ENCODE results near the gene AQP2.

AQP2 gene

GRCh38 chr12:49932533-49933130, 17.9 kb upstream of the AQP2 start:
- no peak overlapping the region for H3K27ac ChIP-seq (ENCODE audit: low read length)
- H3K27me3 ChIP-seq (ENCODE audit: insufficient read depth, low read length), result 0 out of 2 replicates have a peak, but pooled peaks cover 7% of the 10 kb centered on the region
- H3K4me1 ChIP-seq (ENCODE audit: insufficient read depth, low read length), result no peaks in the 10 kb centered on the region
- no peak overlapping the region for H3K4me3 ChIP-seq (ENCODE audit: low read length)
- no peaks in the 10 kb centered on the region for H3K9me3 ChIP-seq (ENCODE audit: insufficient read depth, low read depth, low read length)
- no peak overlapping the region for H3K9ac ChIP-seq (ENCODE audit: low read depth, low read length)
- no peaks in the 10 kb centered on the region for H3K36me3 ChIP-seq (ENCODE audit: insufficient read depth, low read depth, low read length)

GRCh38 chr12:49933796-49934195, 16.7 kb upstream of the AQP2 start:
- Histone ChIP-seq H3K36me3 (ENCODE audit: insufficient read depth, low read depth, low read length) (no peaks in the 10 kb centered on the region), H3K27me3 (ENCODE audit: insufficient read depth, low read length) (0 out of 2 replicates have a peak, but pooled peaks cover 7% of the 10 kb centered on the region), H3K4me1 (ENCODE audit: insufficient read depth, low read length) (no peaks in the 10 kb centered on the region), H3K9ac (ENCODE audit: low read depth, low read length) (no peak overlapping the region), H3K9me3 (ENCODE audit: insufficient read depth, low read depth, low read length) (no peaks in the 10 kb centered on the region), H3K4me3 (ENCODE audit: low read length) (no peak overlapping the region), H3K27ac (ENCODE audit: low read length) (no peak overlapping the region)

- no peak overlapping the region for H3K27ac ChIP-seq (ENCODE audit: low read length)
- no peaks in the 10 kb centered on the region for H3K4me1 ChIP-seq (ENCODE audit: insufficient read depth, low read length)
- 0 out of 2 replicates have a peak, but pooled peaks cover 2% of the 10 kb centered on the region for H3K27me3 ChIP-seq (ENCODE audit: insufficient read depth, low read length)
- no peak overlapping the region for H3K9ac ChIP-seq (ENCODE audit: low read depth, low read length)
- H3K36me3 ChIP-seq (ENCODE audit: insufficient read depth, low read depth, low read length), result no peaks in the 10 kb centered on the region
- no peaks in the 10 kb centered on the region for H3K9me3 ChIP-seq (ENCODE audit: insufficient read depth, low read depth, low read length)
- H3K4me3 ChIP-seq (ENCODE audit: low read length), result no peak overlapping the region
These were observed 16.0 kb upstream of the AQP2 start for GRCh38 chr12:49934505-49934904.

GRCh38 chr12:49936925-49937324, 13.6 kb upstream of the AQP2 start:
- Histone ChIP-seq H3K27me3 (ENCODE audit: insufficient read depth, low read length) (no peaks in the 10 kb centered on the region), H3K36me3 (ENCODE audit: insufficient read depth, low read depth, low read length) (no peaks in the 10 kb centered on the region), H3K9me3 (ENCODE audit: insufficient read depth, low read depth, low read length) (no peaks in the 10 kb centered on the region), H3K4me1 (ENCODE audit: insufficient read depth, low read length) (no peaks in the 10 kb centered on the region), H3K4me3 (ENCODE audit: low read length) (no peak overlapping the region), H3K27ac (ENCODE audit: low read length) (no peak overlapping the region), H3K9ac (ENCODE audit: low read depth, low read length) (no peak overlapping the region)

GRCh38 chr12:49937639-49938300, 12.8 kb upstream of the AQP2 start:
- H3K27me3 ChIP-seq (ENCODE audit: insufficient read depth, low read length), result no peaks in the 10 kb centered on the region; the same call in 1 of the 2 replicates
- H3K9ac ChIP-seq (ENCODE audit: low read depth, low read length), result no peak overlapping the region
- H3K4me1 ChIP-seq (ENCODE audit: insufficient read depth, low read length), result peaks cover 5% of the 10 kb centered on the region; the same call in 1 of the 2 replicates
- no peaks in the 10 kb centered on the region for H3K36me3 ChIP-seq (ENCODE audit: insufficient read depth, low read depth, low read length)
- H3K9me3 ChIP-seq (ENCODE audit: insufficient read depth, low read depth, low read length), result no peaks in the 10 kb centered on the region
- no peak overlapping the region for H3K27ac ChIP-seq (ENCODE audit: low read length)
- H3K4me3 ChIP-seq (ENCODE audit: low read length), result no peak overlapping the region

GRCh38 chr12:49939307-49939706, 11.2 kb upstream of the AQP2 start:
- Histone ChIP-seq H3K27ac (ENCODE audit: low read length) (no peak overlapping the region), H3K9me3 (ENCODE audit: insufficient read depth, low read depth, low read length) (no peaks in the 10 kb centered on the region), H3K4me3 (ENCODE audit: low read length) (no peak overlapping the region), H3K36me3 (ENCODE audit: insufficient read depth, low read depth, low read length) (no peaks in the 10 kb centered on the region), H3K9ac (ENCODE audit: low read depth, low read length) (no peak overlapping the region; the same call in 1 of the 2 replicates), H3K4me1 (ENCODE audit: insufficient read depth, low read length) (peaks cover 5% of the 10 kb centered on the region; the same call in 1 of the 2 replicates), H3K27me3 (ENCODE audit: insufficient read depth, low read length) (peaks cover 10% of the 10 kb centered on the region)

- H3K27me3 ChIP-seq (ENCODE audit: insufficient read depth, low read length), result peaks cover 14% of the 10 kb centered on the region
- no peak overlapping the region; the same call in 1 of the 2 replicates for H3K9ac ChIP-seq (ENCODE audit: low read depth, low read length)
- no peaks in the 10 kb centered on the region for H3K9me3 ChIP-seq (ENCODE audit: insufficient read depth, low read depth, low read length)
- H3K4me3 ChIP-seq (ENCODE audit: low read length), result no peak overlapping the region
- no peaks in the 10 kb centered on the region for H3K36me3 ChIP-seq (ENCODE audit: insufficient read depth, low read depth, low read length)
- H3K4me1 ChIP-seq (ENCODE audit: insufficient read depth, low read length), result peaks cover 5% of the 10 kb centered on the region; the same call in 1 of the 2 replicates
- H3K27ac ChIP-seq (ENCODE audit: low read length), result no peak overlapping the region
These were observed 10.8 kb upstream of the AQP2 start for GRCh38 chr12:49939707-49940106.

- H3K4me1 ChIP-seq (ENCODE audit: insufficient read depth, low read length), result peaks cover 14% of the 10 kb centered on the region
- H3K9ac ChIP-seq (ENCODE audit: low read depth, low read length), result no peak overlapping the region
- H3K27ac ChIP-seq (ENCODE audit: low read length), result no peak overlapping the region
- no peaks in the 10 kb centered on the region for H3K36me3 ChIP-seq (ENCODE audit: insufficient read depth, low read depth, low read length)
- no peaks in the 10 kb centered on the region for H3K9me3 ChIP-seq (ENCODE audit: insufficient read depth, low read depth, low read length)
- H3K4me3 ChIP-seq (ENCODE audit: low read length), result no peak overlapping the region
- peaks cover 21% of the 10 kb centered on the region for H3K27me3 ChIP-seq (ENCODE audit: insufficient read depth, low read length)
These were observed 8.7 kb upstream of the AQP2 start for GRCh38 chr12:49941556-49942511.

- Histone ChIP-seq H3K9me3 (ENCODE audit: insufficient read depth, low read depth, low read length) (no peaks in the 10 kb centered on the region), H3K27me3 (ENCODE audit: insufficient read depth, low read length) (peaks cover 21% of the 10 kb centered on the region), H3K27ac (ENCODE audit: low read length) (no peak overlapping the region), H3K4me1 (ENCODE audit: insufficient read depth, low read length) (peaks cover 15% of the 10 kb centered on the region), H3K9ac (ENCODE audit: low read depth, low read length) (no peak overlapping the region), H3K4me3 (ENCODE audit: low read length) (no peak overlapping the region), H3K36me3 (ENCODE audit: insufficient read depth, low read depth, low read length) (no peaks in the 10 kb centered on the region)
These were observed 8.0 kb upstream of the AQP2 start for GRCh38 chr12:49942512-49942893.

- Histone ChIP-seq H3K4me1 (ENCODE audit: insufficient read depth, low read length) (peaks cover 17% of the 10 kb centered on the region), H3K9me3 (ENCODE audit: insufficient read depth, low read depth, low read length) (no peaks in the 10 kb centered on the region), H3K27ac (ENCODE audit: low read length) (no peak overlapping the region), H3K9ac (ENCODE audit: low read depth, low read length) (no peak overlapping the region), H3K36me3 (ENCODE audit: insufficient read depth, low read depth, low read length) (no peaks in the 10 kb centered on the region), H3K4me3 (ENCODE audit: low read length) (no peak overlapping the region), H3K27me3 (ENCODE audit: insufficient read depth, low read length) (peaks cover 21% of the 10 kb centered on the region)
These were observed 7.5 kb upstream of the AQP2 start for GRCh38 chr12:49942921-49943624.

GRCh38 chr12:49943625-49943960, 6.9 kb upstream of the AQP2 start:
- Histone ChIP-seq H3K9ac (ENCODE audit: low read depth, low read length) (no peak overlapping the region), H3K36me3 (ENCODE audit: insufficient read depth, low read depth, low read length) (no peaks in the 10 kb centered on the region), H3K4me3 (ENCODE audit: low read length) (no peak overlapping the region), H3K9me3 (ENCODE audit: insufficient read depth, low read depth, low read length) (no peaks in the 10 kb centered on the region), H3K27me3 (ENCODE audit: insufficient read depth, low read length) (peaks cover 21% of the 10 kb centered on the region), H3K27ac (ENCODE audit: low read length) (no peak overlapping the region), H3K4me1 (ENCODE audit: insufficient read depth, low read length) (peaks cover 17% of the 10 kb centered on the region)

Data from iPS-20b (cell line).